SK-N-SH (cell line): ENCODE data around the gene KRT32. TPM values are rescaled to one million over a fixed set of nuclear protein-coding genes. Genes with fewer than 3 reads are reported as not detected.

Experiments used
- CTCF ChIA-PET: fragments of 300-600, 350-600 bp; formaldehyde crosslinking; extraction: SDS; loops from one replicate; lab custom pipeline; 2021; lab: Yijun Ruan, JAX
- POLR2A ChIA-PET: fragments of 350-600 bp; sonication (Branson Sonifier 250); formaldehyde crosslinking; extraction: SDS; loops from one replicate; lab custom pipeline; 2020; ENCODE audit warnings: antibody characterized with exemption, inconsistent platforms; lab: Yijun Ruan, JAX
- DNase-seq: peaks from one replicate; pipeline ENCODE4 v3.0.0; 2012
- H2AFZ ChIP-seq: fragments of 200-600 bp; sonication (generic); 2 replicates; pipeline ENCODE4 v1.8.1; 2016; ENCODE audit warnings: antibody characterized with exemption, mild to moderate bottlenecking, low read depth
- H3F3A ChIP-seq: fragments of 200-600 bp; sonication (generic); replicated peaks from 2 replicates; pipeline ENCODE3; 2016; ENCODE audit warnings: antibody characterized with exemption, mild to moderate bottlenecking; ENCODE audit not compliant: insufficient read depth
- H3K27ac ChIP-seq, 2 experiments: fragments of 200-500 bp in 1 of 2; fragments of 200-600 bp in 1 of 2; sonication (Bioruptor generic) in 1 of 2; sonication (generic), shearing (Covaris generic) in 1 of 2; 2 replicates each; pipeline versions ENCODE4 v1.5.1 to v1.6.1; 2014 to 2016; ENCODE audit warnings: low read depth in 2 of 2, inconsistent platforms in 1 of 2, low read length in 1 of 2, mild to moderate bottlenecking in 1 of 2, mixed read lengths in 1 of 2
- H3K27me3 ChIP-seq: fragments of 200-600 bp; sonication (generic), shearing (Covaris generic); 2 replicates; pipeline ENCODE4 v1.6.1; 2016; ENCODE audit warnings: mixed run types; ENCODE audit not compliant: insufficient read depth
- H3K36me3 ChIP-seq, 2 experiments: fragments of 200-500 bp in 1 of 2; fragments of 200-600 bp in 1 of 2; sonication (Bioruptor generic) in 1 of 2; sonication (generic) in 1 of 2; replicated peaks in 1 of 2; 2 replicates each; pipeline versions ENCODE3 to v1.5.1; 2014 to 2016; ENCODE audit warnings: low read length in 1 of 2, mild to moderate bottlenecking in 1 of 2; ENCODE audit not compliant: insufficient read depth in 2 of 2, control insufficient read depth in 1 of 2
- H3K4me1 ChIP-seq, 2 experiments: fragments of 200-500 bp in 1 of 2; fragments of 200-600 bp in 1 of 2; sonication (Bioruptor generic) in 1 of 2; sonication (generic), shearing (Covaris generic) in 1 of 2; 2 replicates each; pipeline versions ENCODE4 v1.5.1 to v1.6.1; 2014 to 2016; ENCODE audit warnings: low read depth in 1 of 2, low read length in 1 of 2, mixed run types in 1 of 2; ENCODE audit not compliant: insufficient read depth in 2 of 2, control insufficient read depth in 1 of 2
- H3K4me2 ChIP-seq: fragments of 200-600 bp; sonication (generic), shearing (Covaris generic); 2 replicates; pipeline ENCODE4 v1.6.1; 2017; ENCODE audit warnings: mixed run types
- H3K4me3 ChIP-seq, 2 experiments: fragments of 200-500 bp in 1 of 2; fragments of 200-600 bp in 1 of 2; sonication (Bioruptor generic) in 1 of 2; sonication (generic), shearing (Covaris generic) in 1 of 2; 2 replicates each; pipeline versions ENCODE4 v1.5.1 to v1.8.1; 2014 to 2016; ENCODE audit warnings: low read depth in 2 of 2, inconsistent platforms in 1 of 2, low read length in 1 of 2, mild to moderate bottlenecking in 1 of 2, mixed read lengths in 1 of 2, moderate library complexity in 1 of 2
- H3K79me2 ChIP-seq: fragments of 200-600 bp; sonication (generic); 2 replicates; pipeline ENCODE4 v1.8.1; 2017; ENCODE audit warnings: mild to moderate bottlenecking; ENCODE audit not compliant: insufficient read depth
- H3K9ac ChIP-seq: fragments of 200-600 bp; sonication (generic); 2 replicates; pipeline ENCODE4 v1.6.1; 2017; ENCODE audit warnings: mixed run types
- H3K9me2 ChIP-seq: fragments of 200-600 bp; sonication (generic); 2 replicates; pipeline ENCODE4 v1.6.1; 2017; ENCODE audit warnings: mixed run types
- H3K9me3 ChIP-seq: fragments of 200-600 bp; sonication (generic); 2 replicates; pipeline ENCODE4 v1.6.1; 2017; ENCODE audit warnings: mixed run types, mild to moderate bottlenecking, moderate library complexity
- H4K20me1 ChIP-seq: fragments of 200-600 bp; sonication (generic); 2 replicates; pipeline ENCODE4 v1.6.1; 2017; ENCODE audit warnings: mild to moderate bottlenecking, mixed run types; ENCODE audit not compliant: insufficient read depth
- CHD2 ChIP-seq: fragments of 150-350 bp; IDR thresholded peaks from 2 replicates; pipeline ENCODE4 v1.6.1; 2018; ENCODE audit warnings: low read length; ENCODE audit not compliant: partially characterized antibody
- FOSL2 ChIP-seq: IDR thresholded peaks from 2 replicates; pipeline ENCODE4 v1.4.0; 2012; ENCODE audit warnings: low read depth, mild to moderate bottlenecking, moderate library complexity, borderline replicate concordance
- FOXM1 ChIP-seq: IDR thresholded peaks from 2 replicates; pipeline ENCODE4 v1.4.0; 2012; ENCODE audit warnings: low read depth, mild to moderate bottlenecking
- GATA2 ChIP-seq: sonication (generic); formaldehyde crosslinking; IDR thresholded peaks from 2 replicates; pipeline ENCODE4 v1.5.0; 2020; ENCODE audit warnings: mild to moderate bottlenecking, missing genetic modification reagents
- MEF2A ChIP-seq: IDR thresholded peaks from 2 replicates; pipeline ENCODE4 v1.4.0; 2012; ENCODE audit warnings: low read depth, borderline replicate concordance
- RAD21 ChIP-seq: IDR thresholded peaks from 2 replicates; pipeline ENCODE4 v1.6.1; 2012; ENCODE audit warnings: mild to moderate bottlenecking, low read length
- RCOR1 ChIP-seq: fragments of 150-350 bp; IDR thresholded peaks from 2 replicates; pipeline ENCODE4 v1.6.1; 2017; ENCODE audit warnings: antibody characterized with exemption, low read length
- RXRA ChIP-seq: IDR thresholded peaks from 2 replicates; pipeline ENCODE4 v1.4.0; 2012; ENCODE audit warnings: low read depth, mild to moderate bottlenecking, borderline replicate concordance
- SMC3 ChIP-seq: IDR thresholded peaks from 2 replicates; pipeline ENCODE4 v1.6.1; 2012; ENCODE audit warnings: low read depth, low read length, improper control_type of control experiment
- TAF1 ChIP-seq: IDR thresholded peaks from 2 replicates; pipeline ENCODE4 v1.6.1; 2012; ENCODE audit warnings: low read depth, mild to moderate bottlenecking, low read length, moderate library complexity, borderline replicate concordance
- TCF12 ChIP-seq: IDR thresholded peaks from 2 replicates; pipeline ENCODE4 v1.4.0; 2012
- WGBS: methylation state at CpG from one replicate; pipeline ENCODE4 v1.1.6; 2017; ENCODE audit warnings: low lambda C conversion rate; 5-methylcytosine and 5-hydroxymethylcytosine counted together
- polyA plus RNA-seq, 3 experiments: library from polyadenylated mRNA; depleted of rRNA; stranded (reverse); fragments of >200 nt; gene quantifications; 2 replicates each; pipeline ENCODE4 v1.2.3, GENCODE V29; 2012
- TF ChIP-seq, protein P1 (sequence below): IDR thresholded peaks from 2 replicates; pipeline ENCODE4 v1.4.0; 2012; ENCODE audit warnings: low read depth
- TF ChIP-seq, protein P2 (sequence below): IDR thresholded peaks from 2 replicates; pipeline ENCODE4 v1.4.0; 2012; ENCODE audit warnings: low read depth, borderline replicate concordance
- TF ChIP-seq, protein P3 (sequence below): IDR thresholded peaks from 2 replicates; pipeline ENCODE4 v1.4.0; 2012; ENCODE audit warnings: low read depth, borderline replicate concordance

KRT32 gene
- polyA plus RNA-seq, 1 of the 3 experiments (the other 2 are of a cell fraction), result not detected

DNA sequence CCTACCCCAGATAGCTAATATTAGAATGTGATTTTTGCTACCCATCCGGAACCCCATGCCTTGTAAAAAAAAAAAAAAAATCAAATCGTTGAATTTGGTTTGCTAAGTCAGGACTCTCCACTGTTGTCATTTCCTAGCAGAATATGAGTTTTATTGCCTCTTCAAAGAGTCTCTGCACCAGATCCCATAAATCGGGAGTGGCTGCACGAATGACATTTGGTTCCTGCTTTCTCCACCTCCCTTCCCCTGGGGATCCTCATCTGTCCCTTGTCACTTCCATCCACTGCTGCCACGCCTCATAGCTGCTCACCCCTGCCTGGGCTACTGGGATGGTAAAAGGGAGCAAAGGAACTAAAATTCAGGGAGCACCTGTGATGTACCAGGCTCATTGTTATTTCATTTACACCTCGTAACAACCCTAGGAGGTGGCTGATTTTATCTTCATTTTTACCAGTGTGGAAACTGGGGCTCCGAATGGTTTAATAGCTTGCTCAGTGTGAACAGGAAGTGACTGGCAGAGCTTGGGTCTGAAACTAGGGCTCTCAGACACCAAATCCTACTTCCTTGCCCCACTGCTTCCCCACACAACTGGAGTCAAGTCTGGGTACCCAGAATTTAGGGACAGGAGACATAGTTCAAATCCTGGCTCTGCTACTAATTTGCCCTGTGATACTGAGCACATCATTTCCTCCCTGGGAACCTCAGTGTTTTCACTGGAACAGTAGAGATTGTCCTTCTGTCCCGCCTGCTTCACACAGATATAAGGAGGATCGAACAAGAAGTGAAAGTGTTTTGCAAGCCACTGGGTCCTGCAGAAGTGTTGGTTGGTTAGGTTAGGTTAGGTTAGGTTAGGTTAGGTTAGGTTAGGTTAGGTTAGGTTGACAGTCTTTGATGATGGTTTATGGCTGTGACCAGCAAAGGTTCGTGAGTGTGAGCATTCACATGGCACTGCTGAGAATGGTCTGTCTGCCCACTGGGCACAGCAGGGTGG is 23.1 kb upstream of the KRT32 start:
- no peaks in the 10 kb centered on the region for H4K20me1 ChIP-seq
- no peaks in the 10 kb centered on the region for H3K9me3 ChIP-seq
- no peak overlapping the region for H2AFZ ChIP-seq
- H3F3A ChIP-seq, result no peaks in the 10 kb centered on the region
- H3K4me2 ChIP-seq, result no peak overlapping the region
- peaks cover 2 to 9% of the 10 kb centered on the region in 2 experiments; a peak in 2 of 4 replicates for H3K4me1 ChIP-seq
- no peak for DNase-seq
- TF ChIP-seq, protein P1, sequence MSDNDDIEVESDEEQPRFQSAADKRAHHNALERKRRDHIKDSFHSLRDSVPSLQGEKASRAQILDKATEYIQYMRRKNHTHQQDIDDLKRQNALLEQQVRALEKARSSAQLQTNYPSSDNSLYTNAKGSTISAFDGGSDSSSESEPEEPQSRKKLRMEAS, result no peak
- TF ChIP-seq MEF2A (no peak), TCF12 (no peak), RCOR1 (no peak), RAD21 (no peak), SMC3 (no peak), FOXM1 (no peak), RXRA (no peak)
- TF ChIP-seq, protein P2, sequence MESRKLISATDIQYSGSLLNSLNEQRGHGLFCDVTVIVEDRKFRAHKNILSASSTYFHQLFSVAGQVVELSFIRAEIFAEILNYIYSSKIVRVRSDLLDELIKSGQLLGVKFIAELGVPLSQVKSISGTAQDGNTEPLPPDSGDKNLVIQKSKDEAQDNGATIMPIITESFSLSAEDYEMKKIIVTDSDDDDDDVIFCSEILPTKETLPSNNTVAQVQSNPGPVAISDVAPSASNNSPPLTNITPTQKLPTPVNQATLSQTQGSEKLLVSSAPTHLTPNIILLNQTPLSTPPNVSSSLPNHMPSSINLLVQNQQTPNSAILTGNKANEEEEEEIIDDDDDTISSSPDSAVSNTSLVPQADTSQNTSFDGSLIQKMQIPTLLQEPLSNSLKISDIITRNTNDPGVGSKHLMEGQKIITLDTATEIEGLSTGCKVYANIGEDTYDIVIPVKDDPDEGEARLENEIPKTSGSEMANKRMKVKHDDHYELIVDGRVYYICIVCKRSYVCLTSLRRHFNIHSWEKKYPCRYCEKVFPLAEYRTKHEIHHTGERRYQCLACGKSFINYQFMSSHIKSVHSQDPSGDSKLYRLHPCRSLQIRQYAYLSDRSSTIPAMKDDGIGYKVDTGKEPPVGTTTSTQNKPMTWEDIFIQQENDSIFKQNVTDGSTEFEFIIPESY, result no peak
- H3K79me2 ChIP-seq, result no peaks in the 10 kb centered on the region
- H3K9ac ChIP-seq, result no peak overlapping the region
- H3K4me3 ChIP-seq, result no peak overlapping the region
- no peaks in the 10 kb centered on the region for H3K36me3 ChIP-seq
- WGBS, result 82% methylated on average over 10 of the region's 10 CpGs
- no peaks in the 10 kb centered on the region for H3K9me2 ChIP-seq
- CTCF ChIA-PET, result interaction anchor here (8.5 kb wide), 1 partner anchor 59 kb away, joined by 67 read pairs; no protein-coding TSS in a partner anchor
- POLR2A ChIA-PET, result no interaction called here
- H3K27me3 ChIP-seq, result no peaks in the 10 kb centered on the region
- no peak overlapping the region for H3K27ac ChIP-seq

DNA sequence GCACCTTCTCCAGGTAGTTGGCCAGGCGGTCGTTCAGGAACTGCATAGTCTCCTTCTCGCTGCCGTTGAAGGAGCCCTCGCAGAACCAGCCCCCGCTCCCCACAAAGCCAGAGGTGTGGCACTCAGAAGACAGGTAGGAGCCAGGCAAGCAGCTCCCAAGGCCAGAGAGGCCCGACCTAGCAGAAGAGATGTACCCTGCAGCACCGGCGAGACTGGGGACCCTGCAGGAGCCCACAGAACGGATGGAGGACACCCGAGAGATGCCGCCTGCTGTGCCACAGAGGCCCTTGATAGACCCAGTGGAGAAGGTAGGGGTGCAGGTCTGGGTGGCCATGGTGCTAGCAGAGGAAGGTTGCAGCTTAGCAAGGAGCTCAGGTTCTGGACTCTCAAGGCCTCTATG is 22.3 kb upstream of the KRT32 start, which contains the start of gene KRT36:
TSS of gene KRT36 (minus strand) at position 380 of the 400 bp plus-strand sequence. CDS start at position 334, 46 bp downstream.
- Histone ChIP-seq H3K9me3 (no peaks in the 10 kb centered on the region), H3K4me1 (peaks cover 4 to 9% of the 10 kb centered on the region in 2 experiments; a peak in 2 of 4 replicates), H4K20me1 (no peaks in the 10 kb centered on the region), H2AFZ (no peak within 1 kb of the TSS), H3K9ac (no peak within 1 kb of the TSS), H3K4me2 (no peak within 1 kb of the TSS), H3F3A (no peaks in the 10 kb centered on the region), H3K9me2 (no peaks in the 10 kb centered on the region), H3K4me3 (no peak within 1 kb of the TSS), H3K36me3 (no peaks in the 10 kb centered on the region), H3K27me3 (no peaks in the 10 kb centered on the region), H3K27ac (no peak within 1 kb of the TSS), H3K79me2 (no peaks in the 10 kb centered on the region)
- no peak for DNase-seq
- 87% methylated on average over 6 of the region's 12 CpGs for WGBS
- ChIA-PET CTCF (interaction anchor here (3.1 kb wide), 1 partner anchor 59 kb away, joined by 19 read pairs; no protein-coding TSS in a partner anchor), POLR2A (no interaction called here)
- TF ChIP-seq CHD2 (no peak), RCOR1 (no peak), FOSL2 (no peak), TAF1 (no peak), RAD21 (no peak), TCF12 (no peak), RXRA (no peak), GATA2 (CRISPR knock-in tag) (no peak)
- TF ChIP-seq, protein P3, sequence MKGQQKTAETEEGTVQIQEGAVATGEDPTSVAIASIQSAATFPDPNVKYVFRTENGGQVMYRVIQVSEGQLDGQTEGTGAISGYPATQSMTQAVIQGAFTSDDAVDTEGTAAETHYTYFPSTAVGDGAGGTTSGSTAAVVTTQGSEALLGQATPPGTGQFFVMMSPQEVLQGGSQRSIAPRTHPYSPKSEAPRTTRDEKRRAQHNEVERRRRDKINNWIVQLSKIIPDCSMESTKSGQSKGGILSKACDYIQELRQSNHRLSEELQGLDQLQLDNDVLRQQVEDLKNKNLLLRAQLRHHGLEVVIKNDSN, result no peak
